GM21723 (cell line): ENCODE data around the gene SLC9C2.
"Not testable (repeated sequence)": the region's sequence is repeated elsewhere in the genome, so short reads cannot be mapped to it uniquely, and the experiment has no call there.

ENCODE experiments used
- ATAC-seq: cut with Tn5 transposase; IDR thresholded peaks from one replicate; pipeline ENCODE4 v1.9.1; 2021; ENCODE audit warnings: mild to moderate bottlenecking, moderate library complexity; ENCODE audit not compliant: unreplicated experiment

The SLC9C2 gene

GRCh38 chr1:173590557-173590956, 12.3 kb downstream of the SLC9C2 start:
- ATAC-seq, result no peak

- ATAC-seq, result no peak
These were observed 21.3 kb downstream of the SLC9C2 start for GRCh38 chr1:173581383-173582079.

- ATAC-seq, result no peak
These were observed 22.2 kb downstream of the SLC9C2 start for GRCh38 chr1:173580658-173581057.

GRCh38 chr1:173580071-173580470, 22.8 kb downstream of the SLC9C2 start:
- no peak for ATAC-seq

- no peak for ATAC-seq
These were observed 29.3 kb downstream of the SLC9C2 start for GRCh38 chr1:173573596-173573995.

GRCh38 chr1:173572201-173572873, 30.5 kb downstream of the SLC9C2 start:
- ATAC-seq, result no peak

GRCh38 chr1:173570370-173571007, 32.4 kb downstream of the SLC9C2 start:
- ATAC-seq, result peak; percentile 80

GRCh38 chr1:173568483-173568882, 34.4 kb downstream of the SLC9C2 start:
- no peak for ATAC-seq

GRCh38 chr1:173563846-173564245, 39.0 kb downstream of the SLC9C2 start:
- not testable (repeated sequence) for ATAC-seq

GRCh38 chr1:173562813-173563212, 40.1 kb downstream of the SLC9C2 start:
- ATAC-seq, result no peak

GRCh38 chr1:173561263-173561662, 41.6 kb downstream of the SLC9C2 start:
- no peak for ATAC-seq

GRCh38 chr1:173560285-173560880, 42.5 kb downstream of the SLC9C2 start:
- ATAC-seq, result no peak

- no peak for ATAC-seq
These were observed 47.1 kb downstream of the SLC9C2 start for GRCh38 chr1:173555651-173556305.

- ATAC-seq, result no peak
These were observed 48.2 kb downstream of the SLC9C2 start for GRCh38 chr1:173554541-173555250.

GRCh38 chr1:173554089-173554488, 48.8 kb downstream of the SLC9C2 start:
- ATAC-seq, result no peak

- no peak for ATAC-seq
These were observed 49.6 kb downstream of the SLC9C2 start for GRCh38 chr1:173553312-173553711.

GRCh38 chr1:173551699-173552098, 51.2 kb downstream of the SLC9C2 start:
- no peak for ATAC-seq

GRCh38 chr1:173549813-173550212, 53.1 kb downstream of the SLC9C2 start:
- no peak for ATAC-seq

- ATAC-seq, result no peak
These were observed 57.2 kb downstream of the SLC9C2 start for GRCh38 chr1:173545688-173546087.

GRCh38 chr1:173536223-173536622, 66.6 kb downstream of the SLC9C2 start:
- ATAC-seq, result no peak

GRCh38 chr1:173532237-173532636, 70.6 kb downstream of the SLC9C2 start:
- no peak for ATAC-seq
